ENCODE data around the gene PHYH.

PHYH gene

GRCh38 chr10:13309792-13310191 lies 9.9 kb upstream of the PHYH start:
- DNase-seq (ENCODE audit: extremely low read depth, insufficient read length): no peak
- H3K36me3 ChIP-seq (ENCODE audit: control insufficient read depth, insufficient read depth, low read length): no peaks in the 10 kb centered on the region
- no peak for TF ChIP-seq CTCF (IDR thresholded peaks at IDR 0.05; ENCODE audit: insufficient read depth, low read length, poor library complexity, severe bottlenecking)
- H3K4me3 ChIP-seq (replicated peaks; ENCODE audit: low read depth, low read length): no peak overlapping the region
- H3K27me3 ChIP-seq (replicated peaks; ENCODE audit: control insufficient read depth, insufficient read depth, low read length): no peaks in the 10 kb centered on the region

GRCh38 chr10:13308096-13308495 lies 8.2 kb upstream of the PHYH start:
- no peaks in the 10 kb centered on the region for H3K36me3 ChIP-seq (ENCODE audit: control insufficient read depth, insufficient read depth, low read length)
- no peaks in the 10 kb centered on the region for H3K27me3 ChIP-seq (replicated peaks; ENCODE audit: control insufficient read depth, insufficient read depth, low read length)
- no peak overlapping the region for H3K4me3 ChIP-seq (replicated peaks; ENCODE audit: low read depth, low read length)
- no peak for DNase-seq (ENCODE audit: extremely low read depth, insufficient read length)
- no peak for TF ChIP-seq CTCF (IDR thresholded peaks at IDR 0.05; ENCODE audit: insufficient read depth, low read length, poor library complexity, severe bottlenecking)

GRCh38 chr10:13306103-13306502 lies 6.2 kb upstream of the PHYH start:
- no peak for DNase-seq (ENCODE audit: extremely low read depth, insufficient read length)
- TF ChIP-seq CTCF (IDR thresholded peaks at IDR 0.05; ENCODE audit: insufficient read depth, low read length, poor library complexity, severe bottlenecking): no peak
- no peaks in the 10 kb centered on the region for H3K36me3 ChIP-seq (ENCODE audit: control insufficient read depth, insufficient read depth, low read length)
- H3K4me3 ChIP-seq (replicated peaks; ENCODE audit: low read depth, low read length): no peak overlapping the region
- H3K27me3 ChIP-seq (replicated peaks; ENCODE audit: control insufficient read depth, insufficient read depth, low read length): no peaks in the 10 kb centered on the region

- no peaks in the 10 kb centered on the region for H3K36me3 ChIP-seq (ENCODE audit: control insufficient read depth, insufficient read depth, low read length)
- no peaks in the 10 kb centered on the region for H3K27me3 ChIP-seq (replicated peaks; ENCODE audit: control insufficient read depth, insufficient read depth, low read length)
- no peak for TF ChIP-seq CTCF (IDR thresholded peaks at IDR 0.05; ENCODE audit: insufficient read depth, low read length, poor library complexity, severe bottlenecking)
- DNase-seq (ENCODE audit: extremely low read depth, insufficient read length): no peak
- no peak overlapping the region; the same call in 1 of the 2 replicates for H3K4me3 ChIP-seq (replicated peaks; ENCODE audit: low read depth, low read length)
Measured at GRCh38 chr10:13302821-13303555, 3.1 kb upstream of the PHYH start.

GRCh38 chr10:13298748-13299436 lies 972 bp downstream of the PHYH start:
- H3K27me3 ChIP-seq (replicated peaks; ENCODE audit: control insufficient read depth, insufficient read depth, low read length): no peaks in the 10 kb centered on the region
- no peaks in the 10 kb centered on the region for H3K36me3 ChIP-seq (ENCODE audit: control insufficient read depth, insufficient read depth, low read length)
- no peak for TF ChIP-seq CTCF (IDR thresholded peaks at IDR 0.05; ENCODE audit: insufficient read depth, low read length, poor library complexity, severe bottlenecking)
- DNase-seq (ENCODE audit: extremely low read depth, insufficient read length): no peak
- peak overlapping the region; percentile 67 for H3K4me3 ChIP-seq (replicated peaks; ENCODE audit: low read depth, low read length)
